Measurements from ENCODE around the gene VPS37C. TPM values are rescaled to one million over a fixed set of nuclear protein-coding genes. Genes with fewer than 3 reads are reported as not detected.

VPS37C gene
- total and polyA plus RNA-seq, 5 experiments from 2014 or later, result 0.62 to 6.3 (median 1.3) TPM

DNA sequence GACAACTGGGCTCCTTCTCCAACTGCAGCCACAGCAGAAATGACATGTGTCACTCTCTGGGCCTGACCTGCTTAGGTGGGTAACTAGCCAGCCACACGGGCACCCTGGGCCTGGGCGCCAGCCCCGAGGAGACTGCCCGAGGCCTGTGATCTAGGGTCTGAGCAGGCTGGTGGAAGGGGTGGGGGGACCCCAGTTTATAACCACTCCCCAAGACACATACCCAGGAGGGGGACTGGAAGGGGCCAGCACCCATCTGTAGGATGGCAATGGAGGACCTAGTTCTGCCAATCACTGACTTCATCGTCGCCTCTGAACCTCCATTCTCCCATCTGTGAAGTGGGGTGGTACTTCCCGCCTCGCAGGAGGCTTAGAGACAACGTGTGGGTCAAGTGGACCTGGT lies 42.8 kb downstream of the VPS37C start:
- ATAC-seq (no peak), DNase-seq (peak in 1 of 10 donors; percentile 60)
- H3K4me1 Mint-ChIP-seq, result peaks cover 48 to 87% (median 76%) of the 10 kb centered on the region in 4 donors
- no peaks in the 10 kb centered on the region for H3K9me3 Mint-ChIP-seq
- H3K4me3 Mint-ChIP-seq, result peak overlapping the region in 7 of 10 donors; percentile 13 to 90 (median 72)
- H3K27me3 Mint-ChIP-seq, result no peaks in the 10 kb centered on the region
- peak overlapping the region; percentile 95 to 100 (median 100) for H3K27ac Mint-ChIP-seq
- POLR2A ChIA-PET, result interaction anchor here (1.0 to 6.2 kb wide), 9 partner anchors 7 to 90 kb away, joined by 3 to 33 read pairs (median 6); no protein-coding TSS in a partner anchor
- H3K36me3 Mint-ChIP-seq, result peaks cover 6 to 75% (median 30%) of the 10 kb centered on the region in 3 donors

- no peaks in the 10 kb centered on the region for H3K27me3 Mint-ChIP-seq
- POLR2A ChIA-PET, result interaction anchor here (0.8 to 6.2 kb wide), 9 partner anchors 11 to 143 kb away, joined by 3 to 33 read pairs (median 5); no protein-coding TSS in a partner anchor
- H3K9me3 Mint-ChIP-seq, result no peaks in the 10 kb centered on the region
- ATAC-seq (no peak), DNase-seq (peak in 1 of 10 donors; percentile 49)
- no peak overlapping the region for H3K4me3 Mint-ChIP-seq
- H3K4me1 Mint-ChIP-seq, result peaks cover 51 to 87% (median 78%) of the 10 kb centered on the region in 4 donors
- H3K27ac Mint-ChIP-seq, result peak overlapping the region in 7 of 10 donors; percentile 14 to 100 (median 76)
- peaks cover 6 to 74% (median 27%) of the 10 kb centered on the region in 3 donors for H3K36me3 Mint-ChIP-seq
Measured at GRCh38 chr11:61118004-61118403, 43.2 kb downstream of the VPS37C start.

- H3K27ac Mint-ChIP-seq, result peak overlapping the region; percentile 6 to 90 (median 76)
- H3K36me3 Mint-ChIP-seq, result peaks cover 6 to 67% (median 28%) of the 10 kb centered on the region in 3 donors
- POLR2A ChIA-PET, result interaction anchor here (0.8 to 6.2 kb wide), 5 partner anchors 12 to 142 kb away, joined by 3 to 33 read pairs (median 5); no protein-coding TSS in a partner anchor
- peak overlapping the region in 2 of 10 donors; percentile 31 to 34 for H3K4me3 Mint-ChIP-seq
- no peaks in the 10 kb centered on the region for H3K27me3 Mint-ChIP-seq
- peaks cover 49 to 89% (median 83%) of the 10 kb centered on the region in 4 donors for H3K4me1 Mint-ChIP-seq
- DNase-seq, result no peak
- no peaks in the 10 kb centered on the region for H3K9me3 Mint-ChIP-seq
- ATAC-seq, result no peak
Measured at GRCh38 chr11:61117168-61117520, 44.1 kb downstream of the VPS37C start.

DNA sequence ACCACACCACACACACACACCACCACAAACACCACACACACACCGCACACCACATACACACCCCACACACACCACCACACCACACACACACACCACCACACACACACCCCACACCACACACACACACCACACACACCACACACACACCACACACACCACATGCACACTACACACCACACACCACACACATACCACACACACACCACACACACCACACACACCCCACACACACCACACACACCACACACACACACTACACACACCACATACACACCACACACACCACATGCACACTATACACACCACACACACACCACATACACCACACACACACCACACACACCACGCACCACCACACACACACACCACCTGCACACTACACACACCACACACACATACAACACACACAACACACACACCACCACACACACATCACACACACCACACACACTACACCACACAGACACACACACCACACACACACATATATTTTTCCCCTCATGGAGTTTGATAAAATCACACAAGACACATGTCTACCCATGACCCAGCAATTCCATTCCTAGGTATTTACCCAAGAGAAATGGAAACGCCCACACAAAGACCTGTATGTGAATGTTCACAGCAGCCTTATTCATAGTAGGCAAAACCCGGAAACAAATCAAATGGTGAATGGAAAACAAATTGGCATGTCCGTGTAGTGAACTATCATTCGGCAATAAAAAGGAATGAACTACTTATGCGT lies 44.6 kb downstream of the VPS37C start:
- H3K4me1 Mint-ChIP-seq, result peaks cover 49 to 89% (median 84%) of the 10 kb centered on the region in 4 donors
- POLR2A ChIA-PET, result interaction anchor here (0.7 to 7.5 kb wide), 6 partner anchors 9 to 130 kb away, joined by 3 to 54 read pairs (median 6); no protein-coding TSS in a partner anchor
- DNase-seq (no peak), ATAC-seq (no peak)
- H3K27me3 Mint-ChIP-seq, result no peaks in the 10 kb centered on the region
- peaks cover 6 to 67% (median 23%) of the 10 kb centered on the region in 3 donors for H3K36me3 Mint-ChIP-seq
- H3K4me3 Mint-ChIP-seq, result peak overlapping the region in 3 of 10 donors; percentile 31 to 40 (median 34)
- H3K9me3 Mint-ChIP-seq, result no peaks in the 10 kb centered on the region
- peak overlapping the region; percentile 61 to 90 (median 83) for H3K27ac Mint-ChIP-seq

DNA sequence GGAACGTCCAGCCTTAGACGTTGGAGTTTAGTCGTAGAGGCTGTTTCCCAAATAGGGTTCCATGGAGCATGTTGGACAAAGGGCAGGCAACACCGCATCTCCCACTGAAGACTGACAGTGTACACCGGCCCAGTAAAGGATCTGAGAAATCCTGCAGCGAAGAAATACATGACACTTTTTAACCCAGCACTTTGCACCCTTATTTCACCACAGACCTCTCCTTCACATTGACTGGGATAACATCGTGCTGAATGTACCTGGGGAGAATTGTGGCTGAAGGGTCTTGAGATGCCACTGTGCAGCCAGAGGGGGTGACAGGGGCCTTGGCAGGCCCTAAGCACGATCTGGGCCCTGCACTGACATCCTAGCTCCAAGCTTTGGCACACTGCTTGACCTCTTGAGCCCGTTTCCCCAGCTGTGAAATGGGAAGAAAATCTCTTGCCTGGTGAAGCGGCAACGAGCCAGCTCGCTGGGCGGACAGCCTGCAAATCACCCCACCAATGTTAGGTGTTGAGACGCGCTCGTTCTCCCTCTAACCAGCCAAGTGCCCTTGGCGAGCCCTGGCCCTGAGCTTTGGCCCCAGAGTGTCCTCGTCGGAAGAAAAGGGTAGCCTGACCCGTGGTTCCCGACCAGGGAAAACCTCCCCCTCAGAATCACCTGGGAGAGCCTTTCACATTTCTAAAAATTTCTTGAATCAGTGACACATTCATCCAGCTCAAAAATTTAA lies 45.6 kb downstream of the VPS37C start:
- POLR2A ChIA-PET, result interaction anchor here (0.7 to 7.5 kb wide), 5 partner anchors 8 to 55 kb away, joined by 3 to 54 read pairs (median 3); no protein-coding TSS in a partner anchor
- Mint-ChIP-seq H3K36me3 (peaks cover 6 to 71% (median 20%) of the 10 kb centered on the region in 3 donors), H3K27me3 (no peaks in the 10 kb centered on the region), H3K4me1 (peaks cover 52 to 89% (median 85%) of the 10 kb centered on the region in 4 donors), H3K4me3 (peak overlapping the region in 6 of 10 donors; percentile 33 to 74 (median 48)), H3K27ac (peak overlapping the region; percentile 51 to 93 (median 86)), H3K9me3 (no peaks in the 10 kb centered on the region)
- DNase-seq (peak in 1 of 10 donors; percentile 35), ATAC-seq (no peak)

DNA sequence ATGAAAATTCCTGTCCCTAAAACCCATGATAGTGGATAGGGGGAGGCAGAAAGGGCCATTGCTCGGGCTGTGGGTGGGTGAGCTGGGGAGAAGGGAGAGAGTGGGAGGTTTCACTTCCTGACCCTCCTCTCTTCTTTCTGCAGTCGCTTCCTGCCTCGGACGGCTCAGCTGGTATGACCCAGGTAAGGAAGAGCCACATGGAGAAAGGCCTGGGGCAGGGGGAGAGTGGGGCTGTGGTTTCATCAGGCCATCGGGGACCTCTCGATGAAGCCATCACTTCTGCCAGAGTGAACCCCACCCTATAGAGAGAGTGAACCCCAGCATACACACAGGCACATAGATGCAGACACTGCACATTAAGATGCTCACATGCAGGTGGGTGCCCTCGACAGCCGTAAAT lies 46.3 kb downstream of the VPS37C start:
- Mint-ChIP-seq H3K36me3 (peaks cover 6 to 78% (median 20%) of the 10 kb centered on the region in 3 donors), H3K9me3 (no peaks in the 10 kb centered on the region), H3K27me3 (no peaks in the 10 kb centered on the region), H3K4me3 (peak overlapping the region; percentile 2 to 74 (median 48)), H3K27ac (peak overlapping the region; percentile 51 to 96 (median 86)), H3K4me1 (peaks cover 53 to 89% (median 85%) of the 10 kb centered on the region in 4 donors)
- DNase-seq (peak in 1 of 10 donors; percentile 53), ATAC-seq (no peak)
- POLR2A ChIA-PET, result interaction anchor here (0.8 to 7.5 kb wide), 7 partner anchors 8 to 208 kb away, joined by 3 to 54 read pairs (median 17); no protein-coding TSS in a partner anchor

- DNase-seq (peak in 3 of 10 donors; percentile 47 to 59 (median 54)), ATAC-seq (peak; percentile 39 to 66)
- POLR2A ChIA-PET, result interaction anchor here (1.0 to 7.5 kb wide), 19 partner anchors 8 to 127 kb away, joined by 3 to 54 read pairs (median 6); partner anchors contain the start of gene CD5
- no peaks in the 10 kb centered on the region for H3K9me3 Mint-ChIP-seq
- H3K4me3 Mint-ChIP-seq, result peak overlapping the region; percentile 70 to 94 (median 85)
- H3K4me1 Mint-ChIP-seq, result peaks cover 48 to 90% (median 85%) of the 10 kb centered on the region in 4 donors
- no peaks in the 10 kb centered on the region for H3K27me3 Mint-ChIP-seq
- H3K36me3 Mint-ChIP-seq, result peaks cover 6 to 76% (median 20%) of the 10 kb centered on the region in 3 donors
- H3K27ac Mint-ChIP-seq, result peak overlapping the region in 9 of 10 donors; percentile 89 to 97 (median 94)
Measured at GRCh38 chr11:61113201-61113600, 48.0 kb downstream of the VPS37C start.

DNA sequence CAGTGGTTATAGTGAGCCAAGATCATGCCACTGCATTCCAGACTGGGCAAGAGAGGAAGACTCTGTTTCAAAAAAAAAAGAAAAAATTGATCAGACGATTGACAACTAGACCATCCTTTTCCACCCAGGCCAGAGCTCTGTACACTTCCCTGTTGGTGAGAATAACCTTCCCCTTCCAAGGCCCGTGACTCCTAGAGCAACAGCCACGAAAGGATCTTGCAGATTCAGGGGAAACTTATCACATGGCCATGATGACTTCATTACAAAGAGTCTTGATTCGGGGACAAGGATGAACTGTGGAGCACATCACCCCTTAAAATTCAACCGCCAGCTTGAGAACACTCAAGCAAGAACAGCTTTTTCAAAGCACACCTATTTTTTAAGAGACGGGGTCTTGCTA lies 48.7 kb downstream of the VPS37C start:
- H3K9me3 Mint-ChIP-seq, result no peaks in the 10 kb centered on the region
- H3K4me3 Mint-ChIP-seq, result peak overlapping the region; percentile 70 to 94 (median 85)
- ATAC-seq (no peak), DNase-seq (no peak)
- peaks cover 52 to 95% (median 90%) of the 10 kb centered on the region in 4 donors for H3K4me1 Mint-ChIP-seq
- H3K36me3 Mint-ChIP-seq, result peaks cover 6 to 78% (median 24%) of the 10 kb centered on the region in 3 donors
- POLR2A ChIA-PET, result interaction anchor here (1.0 to 7.5 kb wide), 19 partner anchors 9 to 127 kb away, joined by 3 to 54 read pairs (median 6); partner anchors contain the start of gene CD5
- H3K27ac Mint-ChIP-seq, result peak overlapping the region in 9 of 10 donors; percentile 89 to 97 (median 94)
- no peaks in the 10 kb centered on the region for H3K27me3 Mint-ChIP-seq

GRCh38 chr11:61111786-61112517 lies 49.3 kb downstream of the VPS37C start:
- Mint-ChIP-seq H3K9me3 (no peaks in the 10 kb centered on the region), H3K27me3 (no peaks in the 10 kb centered on the region), H3K4me1 (peaks cover 57 to 100% (median 94%) of the 10 kb centered on the region in 4 donors), H3K4me3 (peak overlapping the region; percentile 70 to 94 (median 85)), H3K36me3 (peaks cover 5 to 78% (median 25%) of the 10 kb centered on the region in 3 donors), H3K27ac (peak overlapping the region in 9 of 10 donors; percentile 89 to 97 (median 94))
- POLR2A ChIA-PET, result interaction anchor here (1.0 to 7.5 kb wide), 20 partner anchors 9 to 125 kb away, joined by 3 to 54 read pairs (median 6); partner anchors contain the start of gene CD5
- peak; percentile 74 to 88 for ATAC-seq
- DNase-seq, result peak in 8 of 10 donors; percentile 43 to 76 (median 65)

- no peaks in the 10 kb centered on the region for H3K9me3 Mint-ChIP-seq
- H3K36me3 Mint-ChIP-seq, result peaks cover 0 to 78% (median 20%) of the 10 kb centered on the region in 3 donors
- no peaks in the 10 kb centered on the region for H3K27me3 Mint-ChIP-seq
- POLR2A ChIA-PET, result interaction anchor here (1.0 to 7.5 kb wide), 12 partner anchors 9 to 124 kb away, joined by 3 to 54 read pairs (median 10); partner anchors contain the start of gene CD5
- no peak for DNase-seq
- H3K4me3 Mint-ChIP-seq, result peak overlapping the region in 9 of 10 donors; percentile 77 to 94 (median 85)
- H3K27ac Mint-ChIP-seq, result peak overlapping the region in 9 of 10 donors; percentile 89 to 97 (median 94)
- no peak for ATAC-seq
- H3K4me1 Mint-ChIP-seq, result peaks cover 56 to 100% (median 97%) of the 10 kb centered on the region in 4 donors
Measured at GRCh38 chr11:61111050-61111435, 50.2 kb downstream of the VPS37C start.

Measured in naive thymus-derived CD8-positive, alpha-beta T cell (primary cell).